GM12801 (cell line): Measurements from ENCODE around the gene HSD11B1.

Experiments used
- CTCF ChIP-seq: IDR thresholded peaks from one replicate; pipeline ENCODE4 v1.5.1; 2011; ENCODE audit warnings: control low read depth; ENCODE audit not compliant: insufficient read length; ENCODE audit errors: extremely low read depth

The HSD11B1 gene

DNA sequence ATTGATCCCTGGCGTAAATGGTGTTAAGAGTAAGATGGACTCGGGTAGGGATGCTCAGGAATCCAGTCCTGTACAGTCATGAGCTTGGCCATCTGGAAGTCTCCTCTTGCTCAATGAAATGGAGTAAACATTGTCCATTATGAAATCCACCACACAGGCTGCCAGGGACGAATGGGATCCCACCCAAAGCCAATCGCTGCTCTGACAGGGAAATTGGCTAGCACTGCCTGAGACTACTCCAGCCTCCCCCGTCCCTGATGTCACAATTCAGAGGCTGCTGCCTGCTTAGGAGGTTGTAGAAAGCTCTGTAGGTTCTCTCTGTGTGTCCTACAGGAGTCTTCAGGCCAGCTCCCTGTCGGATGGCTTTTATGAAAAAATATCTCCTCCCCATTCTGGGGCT, at the start of gene HSD11B1:
HSD11B1 (plus strand) TSS at position 263 of the 400 bp plus-strand sequence; CDS start at position 360, 97 bp downstream.
- TF ChIP-seq CTCF = no peak

GRCh38 chr1:209655411-209656231, 49.0 kb upstream of the HSD11B1 start:
- no peak for TF ChIP-seq CTCF

DNA sequence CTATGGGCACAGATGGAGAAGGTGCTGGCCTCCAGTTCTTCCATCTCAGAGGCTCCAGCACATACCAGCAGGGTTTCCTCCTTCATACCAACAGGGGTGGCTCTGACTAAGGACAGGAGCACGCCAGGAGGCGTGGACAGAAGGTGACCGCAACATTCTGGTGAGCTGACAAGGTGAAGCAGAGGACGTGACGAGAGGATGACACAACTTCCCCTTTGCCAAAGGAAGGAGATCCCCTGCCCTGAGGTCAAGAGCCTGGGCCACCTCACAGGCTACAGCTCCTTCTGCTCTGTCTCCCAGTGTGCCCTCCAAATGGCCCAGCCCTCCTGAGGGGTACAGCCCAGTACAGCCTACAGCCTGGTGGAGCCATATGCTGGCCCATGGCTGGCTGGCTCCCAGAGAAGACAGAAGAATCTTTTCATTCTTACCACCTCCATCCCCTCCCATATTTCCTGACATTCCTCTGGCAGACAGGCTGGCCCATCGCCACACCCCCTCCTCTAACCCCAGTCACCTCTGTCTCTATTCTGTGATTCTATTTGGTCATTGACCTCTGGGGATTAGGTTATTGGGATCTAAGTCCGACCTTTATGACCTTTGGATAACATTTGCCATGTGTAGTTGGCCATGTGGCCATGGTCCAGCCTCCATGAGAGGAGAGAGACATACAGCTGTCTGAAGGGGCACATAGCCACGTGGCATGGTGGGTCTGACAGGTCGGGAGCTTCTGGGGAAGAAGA, 47.3 kb upstream of the HSD11B1 start:
- no peak for TF ChIP-seq CTCF

GRCh38 chr1:209657918-209658317, 46.7 kb upstream of the HSD11B1 start:
- no peak for TF ChIP-seq CTCF

DNA sequence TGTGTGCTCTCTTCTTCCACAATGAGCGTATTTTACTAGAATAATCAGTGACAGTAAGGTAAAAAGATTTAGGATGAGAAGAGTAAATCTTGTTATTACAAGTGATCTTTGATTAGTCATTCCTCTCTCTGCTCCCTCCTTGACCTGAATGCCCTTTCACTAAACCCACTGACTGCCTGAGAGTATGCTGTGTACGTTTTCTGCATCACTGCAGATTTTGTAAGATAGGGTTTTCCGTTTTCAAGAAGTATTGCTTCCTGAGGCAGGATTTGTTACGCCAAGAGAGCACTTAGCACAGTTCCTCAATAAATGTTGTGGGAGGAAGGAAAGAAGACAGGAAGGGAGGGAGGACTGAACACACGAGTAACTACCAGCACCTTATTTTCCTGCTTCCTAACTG, 44.7 kb upstream of the HSD11B1 start:
- TF ChIP-seq CTCF = no peak

GRCh38 chr1:209661071-209661470, 43.6 kb upstream of the HSD11B1 start:
- TF ChIP-seq CTCF = no peak

- TF ChIP-seq CTCF = no peak
Observed at GRCh38 chr1:209662879-209663327, 41.7 kb upstream of the HSD11B1 start.
